ENCODE results near the gene SMAD4. TPM values are rescaled to one million over a fixed set of nuclear protein-coding genes. Genes with fewer than 3 reads are reported as not detected.

SMAD4 gene
- total and polyA plus RNA-seq, 2 of the 13 experiments (the other 11 are each of a cell fraction or from before 2014, with no cell fraction given): 70.2 to 72.0 TPM

GRCh38 chr18:51038110-51038509 lies 8.1 kb downstream of the SMAD4 start (continued):
- TF ChIP-seq, protein P1, sequence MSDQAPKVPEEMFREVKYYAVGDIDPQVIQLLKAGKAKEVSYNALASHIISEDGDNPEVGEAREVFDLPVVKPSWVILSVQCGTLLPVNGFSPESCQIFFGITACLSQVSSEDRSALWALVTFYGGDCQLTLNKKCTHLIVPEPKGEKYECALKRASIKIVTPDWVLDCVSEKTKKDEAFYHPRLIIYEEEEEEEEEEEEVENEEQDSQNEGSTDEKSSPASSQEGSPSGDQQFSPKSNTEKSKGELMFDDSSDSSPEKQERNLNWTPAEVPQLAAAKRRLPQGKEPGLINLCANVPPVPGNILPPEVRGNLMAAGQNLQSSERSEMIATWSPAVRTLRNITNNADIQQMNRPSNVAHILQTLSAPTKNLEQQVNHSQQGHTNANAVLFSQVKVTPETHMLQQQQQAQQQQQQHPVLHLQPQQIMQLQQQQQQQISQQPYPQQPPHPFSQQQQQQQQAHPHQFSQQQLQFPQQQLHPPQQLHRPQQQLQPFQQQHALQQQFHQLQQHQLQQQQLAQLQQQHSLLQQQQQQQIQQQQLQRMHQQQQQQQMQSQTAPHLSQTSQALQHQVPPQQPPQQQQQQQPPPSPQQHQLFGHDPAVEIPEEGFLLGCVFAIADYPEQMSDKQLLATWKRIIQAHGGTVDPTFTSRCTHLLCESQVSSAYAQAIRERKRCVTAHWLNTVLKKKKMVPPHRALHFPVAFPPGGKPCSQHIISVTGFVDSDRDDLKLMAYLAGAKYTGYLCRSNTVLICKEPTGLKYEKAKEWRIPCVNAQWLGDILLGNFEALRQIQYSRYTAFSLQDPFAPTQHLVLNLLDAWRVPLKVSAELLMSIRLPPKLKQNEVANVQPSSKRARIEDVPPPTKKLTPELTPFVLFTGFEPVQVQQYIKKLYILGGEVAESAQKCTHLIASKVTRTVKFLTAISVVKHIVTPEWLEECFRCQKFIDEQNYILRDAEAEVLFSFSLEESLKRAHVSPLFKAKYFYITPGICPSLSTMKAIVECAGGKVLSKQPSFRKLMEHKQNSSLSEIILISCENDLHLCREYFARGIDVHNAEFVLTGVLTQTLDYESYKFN (CRISPR knock-in tag; conservative IDR thresholded peaks at IDR 0.05): peak; percentile 83
- TF ChIP-seq ZNF770 (CRISPR knock-in tag; IDR thresholded peaks at IDR 0.05): no peak
- TF ChIP-seq PAWR (CRISPR knock-in tag; IDR thresholded peaks at IDR 0.05; ENCODE audit: borderline replicate concordance): no peak
- no peak for TF ChIP-seq ETV5 (CRISPR knock-in tag; IDR thresholded peaks at IDR 0.05; ENCODE audit: borderline replicate concordance)
- no peak for TF ChIP-seq ZZZ3 (CRISPR knock-in tag; IDR thresholded peaks at IDR 0.05; ENCODE audit: borderline replicate concordance)
- no peak for TF ChIP-seq ZNF674 (CRISPR knock-in tag; IDR thresholded peaks at IDR 0.05; ENCODE audit: low read depth)
- TF ChIP-seq, protein P2, sequence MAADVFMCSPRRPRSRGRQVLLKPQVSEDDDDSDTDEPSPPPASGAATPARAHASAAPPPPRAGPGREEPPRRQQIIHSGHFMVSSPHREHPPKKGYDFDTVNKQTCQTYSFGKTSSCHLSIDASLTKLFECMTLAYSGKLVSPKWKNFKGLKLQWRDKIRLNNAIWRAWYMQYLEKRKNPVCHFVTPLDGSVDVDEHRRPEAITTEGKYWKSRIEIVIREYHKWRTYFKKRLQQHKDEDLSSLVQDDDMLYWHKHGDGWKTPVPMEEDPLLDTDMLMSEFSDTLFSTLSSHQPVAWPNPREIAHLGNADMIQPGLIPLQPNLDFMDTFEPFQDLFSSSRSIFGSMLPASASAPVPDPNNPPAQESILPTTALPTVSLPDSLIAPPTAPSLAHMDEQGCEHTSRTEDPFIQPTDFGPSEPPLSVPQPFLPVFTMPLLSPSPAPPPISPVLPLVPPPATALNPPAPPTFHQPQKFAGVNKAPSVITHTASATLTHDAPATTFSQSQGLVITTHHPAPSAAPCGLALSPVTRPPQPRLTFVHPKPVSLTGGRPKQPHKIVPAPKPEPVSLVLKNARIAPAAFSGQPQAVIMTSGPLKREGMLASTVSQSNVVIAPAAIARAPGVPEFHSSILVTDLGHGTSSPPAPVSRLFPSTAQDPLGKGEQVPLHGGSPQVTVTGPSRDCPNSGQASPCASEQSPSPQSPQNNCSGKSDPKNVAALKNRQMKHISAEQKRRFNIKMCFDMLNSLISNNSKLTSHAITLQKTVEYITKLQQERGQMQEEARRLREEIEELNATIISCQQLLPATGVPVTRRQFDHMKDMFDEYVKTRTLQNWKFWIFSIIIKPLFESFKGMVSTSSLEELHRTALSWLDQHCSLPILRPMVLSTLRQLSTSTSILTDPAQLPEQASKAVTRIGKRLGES (CRISPR knock-in tag; IDR thresholded peaks at IDR 0.05; ENCODE audit: borderline replicate concordance): no peak
- TF ChIP-seq SMARCC2 (IDR thresholded peaks at IDR 0.05): no peak
- no peak for TF ChIP-seq ZNF652 (CRISPR knock-in tag; IDR thresholded peaks at IDR 0.05; ENCODE audit: borderline replicate concordance, low read depth)
- TF ChIP-seq NCOR1 (IDR thresholded peaks at IDR 0.05; ENCODE audit: borderline replicate concordance, low read length): peak; percentile 75; the same call in 1 of the 2 replicates
- TF ChIP-seq, protein P3, sequence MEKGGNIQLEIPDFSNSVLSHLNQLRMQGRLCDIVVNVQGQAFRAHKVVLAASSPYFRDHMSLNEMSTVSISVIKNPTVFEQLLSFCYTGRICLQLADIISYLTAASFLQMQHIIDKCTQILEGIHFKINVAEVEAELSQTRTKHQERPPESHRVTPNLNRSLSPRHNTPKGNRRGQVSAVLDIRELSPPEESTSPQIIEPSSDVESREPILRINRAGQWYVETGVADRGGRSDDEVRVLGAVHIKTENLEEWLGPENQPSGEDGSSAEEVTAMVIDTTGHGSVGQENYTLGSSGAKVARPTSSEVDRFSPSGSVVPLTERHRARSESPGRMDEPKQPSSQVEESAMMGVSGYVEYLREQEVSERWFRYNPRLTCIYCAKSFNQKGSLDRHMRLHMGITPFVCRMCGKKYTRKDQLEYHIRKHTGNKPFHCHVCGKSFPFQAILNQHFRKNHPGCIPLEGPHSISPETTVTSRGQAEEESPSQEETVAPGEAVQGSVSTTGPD (CRISPR knock-in tag; IDR thresholded peaks at IDR 0.05): no peak
- TF ChIP-seq RARG (CRISPR knock-in tag; IDR thresholded peaks at IDR 0.05; ENCODE audit: low read depth): no peak
- TF ChIP-seq ZNF225 (CRISPR knock-in tag; IDR thresholded peaks at IDR 0.05): no peak
- TF ChIP-seq SIN3A (IDR thresholded peaks at IDR 0.05; ENCODE audit: borderline replicate concordance, low read depth, low read length): no peak
- no peak for TF ChIP-seq ZNF766 (CRISPR knock-in tag; IDR thresholded peaks at IDR 0.05; ENCODE audit: borderline replicate concordance)
- peak; percentile 37; the same call in 1 of the 2 replicates for TF ChIP-seq FOXK1 (CRISPR knock-in tag; IDR thresholded peaks at IDR 0.05; ENCODE audit: borderline replicate concordance, low read depth)
- no peak for TF ChIP-seq ATF7 (IDR thresholded peaks at IDR 0.05)
- TF ChIP-seq ATF7 (CRISPR knock-in tag; IDR thresholded peaks at IDR 0.05): no peak
- TF ChIP-seq HDAC6 (IDR thresholded peaks at IDR 0.05; ENCODE audit: low read depth, low read length): no peak
- no peak for TF ChIP-seq NCOA5 (CRISPR knock-in tag; IDR thresholded peaks at IDR 0.05)
- no peak for TF ChIP-seq ZFAT (CRISPR knock-in tag; conservative IDR thresholded peaks at IDR 0.05)
- TF ChIP-seq HOXA3 (CRISPR knock-in tag; IDR thresholded peaks at IDR 0.05): peak; percentile 48; the same call in 1 of the 2 replicates
